K562 (cell line): ENCODE data around the gene GDF7. TPM values are rescaled to one million over a fixed set of nuclear protein-coding genes. Genes with fewer than 3 reads are reported as not detected.

Experiments used
- SETDB1 ChIP-seq: IDR thresholded peaks from one replicate; pipeline ENCODE4 v1.6.1; 2012; ENCODE audit warnings: low read length, control low read depth, inconsistent platforms
- ZNF407 ChIP-seq: fragments of 450-650 bp; IDR thresholded peaks from 2 replicates; pipeline ENCODE4 v1.6.1; 2016; ENCODE audit warnings: low read depth
- polyA plus RNA-seq, 8 experiments: library from polyadenylated mRNA; depleted of rRNA in 4 of 8; stranded (reverse) in 5 of 8; unstranded in 3 of 8; fragments of >200 nt; fragmentation: Nextera tagmentation in 2 of 8; fragmentation: Illumina TruSeq in 1 of 8; extraction: Ambion mirVana in 2 of 8; extraction: Trizol in 1 of 8; gene quantifications; 2 replicates each; pipeline versions ENCODE4 v1.2.1 to v1.2.3, GENCODE V29; 2011 to 2014; ENCODE audit warnings: inconsistent platforms in 1 of 8, missing spikeins in 1 of 8
- total RNA-seq, 7 experiments: library from RNA; depleted of rRNA in 6 of 7; stranded (reverse); fragments of >200 nt in 6 of 7; fragmentation: Illumina TruSeq in 2 of 7; extraction: Trizol in 2 of 7; gene quantifications; 2 replicates each; pipeline versions ENCODE4 v1.2.1 to v1.2.3, GENCODE V29; 2011 to 2021; ENCODE audit warnings: low replicate concordance in 1 of 7

GDF7 gene
- total and polyA plus RNA-seq, 9 of the 15 experiments (the other 6 are each of a cell fraction or from before 2014, with no cell fraction given), result 0.01 TPM; not detected in 7

GRCh38 chr2:20666304-20667150, at the start of gene GDF7 (continued):
- no peak for TF ChIP-seq ZNF407
- no peak for TF ChIP-seq SETDB1
